ENCODE data around the gene LRRC71. TPM values are rescaled to one million over a fixed set of nuclear protein-coding genes. Genes with fewer than 3 reads are reported as not detected.

Gene LRRC71
- total and polyA plus RNA-seq, 2 experiments from 2014 or later: 0.24 TPM; not detected in 1

DNA sequence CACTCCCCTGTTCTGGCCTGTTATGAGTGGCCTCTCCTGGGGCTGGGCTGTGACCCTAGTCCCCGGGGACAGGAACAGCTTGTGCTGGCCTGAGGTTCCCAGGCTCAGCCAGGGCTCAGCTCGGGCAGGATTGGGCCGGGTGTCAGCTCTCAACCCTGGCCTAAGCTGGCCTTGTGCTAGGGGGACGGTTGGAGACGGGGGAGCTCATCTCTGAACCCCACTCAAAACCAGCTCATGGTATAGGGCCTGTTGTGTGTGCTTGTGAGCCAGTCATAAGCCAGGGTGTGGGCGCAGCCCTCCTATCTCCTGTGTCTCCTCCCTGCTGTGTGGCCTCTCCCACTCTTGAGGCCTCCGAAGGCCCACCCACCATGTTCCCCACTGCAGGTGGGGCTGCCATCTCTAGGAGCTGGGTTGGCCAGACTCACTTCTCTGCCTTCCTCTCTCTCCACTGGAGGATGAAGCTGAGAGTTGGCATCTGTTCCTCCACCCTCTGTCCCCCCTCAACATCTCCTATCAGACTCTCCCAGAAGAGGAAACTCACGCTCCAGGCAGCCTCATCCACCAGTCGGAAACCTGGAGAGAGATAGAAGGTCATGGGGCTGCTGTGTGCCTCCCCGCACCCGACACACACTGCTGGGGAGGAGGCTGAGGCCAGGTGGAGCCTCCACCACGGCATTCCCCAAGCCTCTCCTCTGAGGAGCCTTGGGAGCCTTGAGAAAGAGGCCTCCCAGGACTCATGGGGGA is 25.5 kb upstream of the LRRC71 start:
- no peaks in the 10 kb centered on the region; the same call in 1 of the 2 replicates for H3K4me1 ChIP-seq (ENCODE audit: insufficient read depth)
- Mint-ChIP-seq H3K4me3 (no peak overlapping the region; the same call in 2 of the 3 replicates), H3K27ac (no peak overlapping the region), H3K36me3 (ENCODE audit: low read depth) (no peaks in the 10 kb centered on the region), H3K9me3 (no peaks in the 10 kb centered on the region), H3K27me3 (ENCODE audit: insufficient read depth, low read depth, poor library complexity) (peaks cover 46% of the 10 kb centered on the region), H3K4me1 (peaks cover 26% of the 10 kb centered on the region)
- no peak overlapping the region for H3K27ac ChIP-seq (ENCODE audit: low read depth)
- no peak overlapping the region for H3K4me2 ChIP-seq
- H3F3A ChIP-seq (replicated peaks; ENCODE audit: low read depth): no peaks in the 10 kb centered on the region
- H3K4me3 ChIP-seq: no peak overlapping the region
- no peaks in the 10 kb centered on the region for H3K79me2 ChIP-seq (replicated peaks; ENCODE audit: insufficient read depth)
- H3K27me3 ChIP-seq (ENCODE audit: insufficient read depth): peaks cover 58% of the 10 kb centered on the region
- no peaks in the 10 kb centered on the region; the same call in 1 of the 2 replicates for H4K20me1 ChIP-seq (replicated peaks; ENCODE audit: insufficient read depth)
- ATAC-seq (no peak), DNase-seq (ENCODE audit: low spot score) (no peak)
- no peak overlapping the region for H2AFZ ChIP-seq
- TF ChIP-seq, protein P1, sequence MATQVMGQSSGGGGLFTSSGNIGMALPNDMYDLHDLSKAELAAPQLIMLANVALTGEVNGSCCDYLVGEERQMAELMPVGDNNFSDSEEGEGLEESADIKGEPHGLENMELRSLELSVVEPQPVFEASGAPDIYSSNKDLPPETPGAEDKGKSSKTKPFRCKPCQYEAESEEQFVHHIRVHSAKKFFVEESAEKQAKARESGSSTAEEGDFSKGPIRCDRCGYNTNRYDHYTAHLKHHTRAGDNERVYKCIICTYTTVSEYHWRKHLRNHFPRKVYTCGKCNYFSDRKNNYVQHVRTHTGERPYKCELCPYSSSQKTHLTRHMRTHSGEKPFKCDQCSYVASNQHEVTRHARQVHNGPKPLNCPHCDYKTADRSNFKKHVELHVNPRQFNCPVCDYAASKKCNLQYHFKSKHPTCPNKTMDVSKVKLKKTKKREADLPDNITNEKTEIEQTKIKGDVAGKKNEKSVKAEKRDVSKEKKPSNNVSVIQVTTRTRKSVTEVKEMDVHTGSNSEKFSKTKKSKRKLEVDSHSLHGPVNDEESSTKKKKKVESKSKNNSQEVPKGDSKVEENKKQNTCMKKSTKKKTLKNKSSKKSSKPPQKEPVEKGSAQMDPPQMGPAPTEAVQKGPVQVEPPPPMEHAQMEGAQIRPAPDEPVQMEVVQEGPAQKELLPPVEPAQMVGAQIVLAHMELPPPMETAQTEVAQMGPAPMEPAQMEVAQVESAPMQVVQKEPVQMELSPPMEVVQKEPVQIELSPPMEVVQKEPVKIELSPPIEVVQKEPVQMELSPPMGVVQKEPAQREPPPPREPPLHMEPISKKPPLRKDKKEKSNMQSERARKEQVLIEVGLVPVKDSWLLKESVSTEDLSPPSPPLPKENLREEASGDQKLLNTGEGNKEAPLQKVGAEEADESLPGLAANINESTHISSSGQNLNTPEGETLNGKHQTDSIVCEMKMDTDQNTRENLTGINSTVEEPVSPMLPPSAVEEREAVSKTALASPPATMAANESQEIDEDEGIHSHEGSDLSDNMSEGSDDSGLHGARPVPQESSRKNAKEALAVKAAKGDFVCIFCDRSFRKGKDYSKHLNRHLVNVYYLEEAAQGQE (IDR thresholded peaks at IDR 0.05; ENCODE audit: unreplicated experiment): no peak
- TF ChIP-seq, protein P2, sequence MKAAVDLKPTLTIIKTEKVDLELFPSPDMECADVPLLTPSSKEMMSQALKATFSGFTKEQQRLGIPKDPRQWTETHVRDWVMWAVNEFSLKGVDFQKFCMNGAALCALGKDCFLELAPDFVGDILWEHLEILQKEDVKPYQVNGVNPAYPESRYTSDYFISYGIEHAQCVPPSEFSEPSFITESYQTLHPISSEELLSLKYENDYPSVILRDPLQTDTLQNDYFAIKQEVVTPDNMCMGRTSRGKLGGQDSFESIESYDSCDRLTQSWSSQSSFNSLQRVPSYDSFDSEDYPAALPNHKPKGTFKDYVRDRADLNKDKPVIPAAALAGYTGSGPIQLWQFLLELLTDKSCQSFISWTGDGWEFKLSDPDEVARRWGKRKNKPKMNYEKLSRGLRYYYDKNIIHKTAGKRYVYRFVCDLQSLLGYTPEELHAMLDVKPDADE (IDR thresholded peaks at IDR 0.05): no peak
- TF ChIP-seq EZH2phosphoT487 (IDR thresholded peaks at IDR 0.05; ENCODE audit: unreplicated experiment) (no peak), JUNB (IDR thresholded peaks at IDR 0.05; ENCODE audit: unreplicated experiment) (no peak), POLR2AphosphoS5 (IDR thresholded peaks at IDR 0.05; ENCODE audit: low read depth) (no peak), ZNF331 (CRISPR knock-in tag; IDR thresholded peaks at IDR 0.05; ENCODE audit: low read depth) (no peak), NANOG (IDR thresholded peaks at IDR 0.05; ENCODE audit: borderline replicate concordance) (no peak), EZH2 (IDR thresholded peaks at IDR 0.05; ENCODE audit: low read depth, unreplicated experiment) (no peak), ZNF114 (CRISPR knock-in tag; IDR thresholded peaks at IDR 0.05) (no peak), CREB1 (CRISPR knock-in tag; IDR thresholded peaks at IDR 0.05; ENCODE audit: low read depth) (no peak), STAT1 (IDR thresholded peaks at IDR 0.05; ENCODE audit: unreplicated experiment) (no peak)
- TF ChIP-seq, protein P3, sequence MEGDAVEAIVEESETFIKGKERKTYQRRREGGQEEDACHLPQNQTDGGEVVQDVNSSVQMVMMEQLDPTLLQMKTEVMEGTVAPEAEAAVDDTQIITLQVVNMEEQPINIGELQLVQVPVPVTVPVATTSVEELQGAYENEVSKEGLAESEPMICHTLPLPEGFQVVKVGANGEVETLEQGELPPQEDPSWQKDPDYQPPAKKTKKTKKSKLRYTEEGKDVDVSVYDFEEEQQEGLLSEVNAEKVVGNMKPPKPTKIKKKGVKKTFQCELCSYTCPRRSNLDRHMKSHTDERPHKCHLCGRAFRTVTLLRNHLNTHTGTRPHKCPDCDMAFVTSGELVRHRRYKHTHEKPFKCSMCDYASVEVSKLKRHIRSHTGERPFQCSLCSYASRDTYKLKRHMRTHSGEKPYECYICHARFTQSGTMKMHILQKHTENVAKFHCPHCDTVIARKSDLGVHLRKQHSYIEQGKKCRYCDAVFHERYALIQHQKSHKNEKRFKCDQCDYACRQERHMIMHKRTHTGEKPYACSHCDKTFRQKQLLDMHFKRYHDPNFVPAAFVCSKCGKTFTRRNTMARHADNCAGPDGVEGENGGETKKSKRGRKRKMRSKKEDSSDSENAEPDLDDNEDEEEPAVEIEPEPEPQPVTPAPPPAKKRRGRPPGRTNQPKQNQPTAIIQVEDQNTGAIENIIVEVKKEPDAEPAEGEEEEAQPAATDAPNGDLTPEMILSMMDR (conservative IDR thresholded peaks at IDR 0.05; ENCODE audit: low read depth in 2 of 2): no peak
- TF ChIP-seq, protein P4, sequence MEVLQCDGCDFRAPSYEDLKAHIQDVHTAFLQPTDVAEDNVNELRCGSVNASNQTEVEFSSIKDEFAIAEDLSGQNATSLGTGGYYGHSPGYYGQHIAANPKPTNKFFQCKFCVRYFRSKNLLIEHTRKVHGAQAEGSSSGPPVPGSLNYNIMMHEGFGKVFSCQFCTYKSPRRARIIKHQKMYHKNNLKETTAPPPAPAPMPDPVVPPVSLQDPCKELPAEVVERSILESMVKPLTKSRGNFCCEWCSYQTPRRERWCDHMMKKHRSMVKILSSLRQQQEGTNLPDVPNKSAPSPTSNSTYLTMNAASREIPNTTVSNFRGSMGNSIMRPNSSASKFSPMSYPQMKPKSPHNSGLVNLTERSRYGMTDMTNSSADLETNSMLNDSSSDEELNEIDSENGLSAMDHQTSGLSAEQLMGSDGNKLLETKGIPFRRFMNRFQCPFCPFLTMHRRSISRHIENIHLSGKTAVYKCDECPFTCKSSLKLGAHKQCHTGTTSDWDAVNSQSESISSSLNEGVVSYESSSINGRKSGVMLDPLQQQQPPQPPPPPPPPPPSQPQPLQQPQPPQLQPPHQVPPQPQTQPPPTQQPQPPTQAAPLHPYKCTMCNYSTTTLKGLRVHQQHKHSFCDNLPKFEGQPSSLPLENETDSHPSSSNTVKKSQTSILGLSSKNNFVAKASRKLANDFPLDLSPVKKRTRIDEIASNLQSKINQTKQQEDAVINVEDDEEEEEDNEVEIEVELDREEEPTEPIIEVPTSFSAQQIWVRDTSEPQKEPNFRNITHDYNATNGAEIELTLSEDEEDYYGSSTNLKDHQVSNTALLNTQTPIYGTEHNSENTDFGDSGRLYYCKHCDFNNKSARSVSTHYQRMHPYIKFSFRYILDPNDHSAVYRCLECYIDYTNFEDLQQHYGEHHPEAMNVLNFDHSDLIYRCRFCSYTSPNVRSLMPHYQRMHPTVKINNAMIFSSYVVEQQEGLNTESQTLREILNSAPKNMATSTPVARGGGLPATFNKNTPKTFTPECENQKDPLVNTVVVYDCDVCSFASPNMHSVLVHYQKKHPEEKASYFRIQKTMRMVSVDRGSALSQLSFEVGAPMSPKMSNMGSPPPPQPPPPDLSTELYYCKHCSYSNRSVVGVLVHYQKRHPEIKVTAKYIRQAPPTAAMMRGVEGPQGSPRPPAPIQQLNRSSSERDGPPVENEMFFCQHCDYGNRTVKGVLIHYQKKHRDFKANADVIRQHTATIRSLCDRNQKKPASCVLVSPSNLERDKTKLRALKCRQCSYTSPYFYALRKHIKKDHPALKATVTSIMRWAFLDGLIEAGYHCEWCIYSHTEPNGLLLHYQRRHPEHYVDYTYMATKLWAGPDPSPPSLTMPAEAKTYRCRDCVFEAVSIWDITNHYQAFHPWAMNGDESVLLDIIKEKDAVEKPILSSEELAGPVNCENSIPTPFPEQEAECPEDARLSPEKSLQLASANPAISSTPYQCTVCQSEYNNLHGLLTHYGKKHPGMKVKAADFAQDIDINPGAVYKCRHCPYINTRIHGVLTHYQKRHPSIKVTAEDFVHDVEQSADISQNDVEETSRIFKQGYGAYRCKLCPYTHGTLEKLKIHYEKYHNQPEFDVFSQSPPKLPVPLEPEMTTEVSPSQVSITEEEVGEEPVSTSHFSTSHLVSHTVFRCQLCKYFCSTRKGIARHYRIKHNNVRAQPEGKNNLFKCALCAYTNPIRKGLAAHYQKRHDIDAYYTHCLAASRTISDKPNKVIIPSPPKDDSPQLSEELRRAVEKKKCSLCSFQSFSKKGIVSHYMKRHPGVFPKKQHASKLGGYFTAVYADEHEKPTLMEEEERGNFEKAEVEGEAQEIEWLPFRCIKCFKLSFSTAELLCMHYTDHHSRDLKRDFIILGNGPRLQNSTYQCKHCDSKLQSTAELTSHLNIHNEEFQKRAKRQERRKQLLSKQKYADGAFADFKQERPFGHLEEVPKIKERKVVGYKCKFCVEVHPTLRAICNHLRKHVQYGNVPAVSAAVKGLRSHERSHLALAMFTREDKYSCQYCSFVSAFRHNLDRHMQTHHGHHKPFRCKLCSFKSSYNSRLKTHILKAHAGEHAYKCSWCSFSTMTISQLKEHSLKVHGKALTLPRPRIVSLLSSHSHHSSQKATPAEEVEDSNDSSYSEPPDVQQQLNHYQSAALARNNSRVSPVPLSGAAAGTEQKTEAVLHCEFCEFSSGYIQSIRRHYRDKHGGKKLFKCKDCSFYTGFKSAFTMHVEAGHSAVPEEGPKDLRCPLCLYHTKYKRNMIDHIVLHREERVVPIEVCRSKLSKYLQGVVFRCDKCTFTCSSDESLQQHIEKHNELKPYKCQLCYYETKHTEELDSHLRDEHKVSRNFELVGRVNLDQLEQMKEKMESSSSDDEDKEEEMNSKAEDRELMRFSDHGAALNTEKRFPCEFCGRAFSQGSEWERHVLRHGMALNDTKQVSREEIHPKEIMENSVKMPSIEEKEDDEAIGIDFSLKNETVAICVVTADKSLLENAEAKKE (CRISPR knock-in tag; IDR thresholded peaks at IDR 0.05): no peak
- H3K9me2 ChIP-seq (ENCODE audit: insufficient read depth): no peaks in the 10 kb centered on the region
- no peaks in the 10 kb centered on the region for H3K36me3 ChIP-seq (ENCODE audit: insufficient read depth)

All from GM23338 (cell line).